ENCODE data around the gene SH3PXD2A. TPM values are rescaled to one million over a fixed set of nuclear protein-coding genes. Genes with fewer than 3 reads are reported as not detected.
A peak's percentile ranks its signal among the peaks of the same experiment; 100 is the strongest.

The SH3PXD2A gene
- total and polyA plus RNA-seq, 4 donors = 18.7 to 69.1 (median 42.5) TPM

DNA sequence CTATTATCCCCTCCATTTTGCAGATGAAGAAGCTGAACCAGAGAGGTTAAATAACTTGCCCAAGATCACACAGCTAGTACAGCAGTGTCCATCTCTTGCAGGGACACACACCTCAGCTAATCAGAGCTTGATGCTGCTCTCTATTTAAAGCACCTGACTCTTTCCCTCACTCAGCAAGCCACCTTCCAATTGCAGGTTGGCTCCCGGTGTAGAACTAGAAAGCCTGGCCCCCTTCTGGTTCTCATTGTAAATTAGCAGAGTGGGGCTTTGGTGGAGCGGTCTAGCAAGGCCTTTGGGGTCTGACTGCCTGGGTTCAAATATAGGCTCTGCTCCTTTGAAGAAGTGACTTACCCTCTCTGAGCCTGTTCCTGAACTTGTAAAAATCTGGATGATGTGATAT lies 185.4 kb downstream of the SH3PXD2A start:
- intact Hi-C loops (cut with DNase I) = no loop called here
- H3K27ac ChIP-seq (ENCODE audit: low read depth in 1 of 2, low read length in 2 of 2) = no peak overlapping the region
- no peaks in the 10 kb centered on the region for H3K9me3 ChIP-seq (ENCODE audit: control insufficient read depth, low read length)
- DNase-seq = no peak
- 98% methylated on average over 2 of the region's 2 CpGs for WGBS, 2 donors
- H3K4me3 ChIP-seq (ENCODE audit: low read length in 2 of 2) = no peak overlapping the region
- H3K36me3 ChIP-seq (ENCODE audit: control insufficient read depth in 1 of 2, insufficient read depth in 2 of 2, low read length in 1 of 2) = no peaks in the 10 kb centered on the region
- H3K4me1 ChIP-seq (ENCODE audit: control insufficient read depth in 1 of 2, insufficient read depth in 2 of 2, low read length in 2 of 2) = no peaks in the 10 kb centered on the region
- no peaks in the 10 kb centered on the region for H3K27me3 ChIP-seq (ENCODE audit: control insufficient read depth in 1 of 2, insufficient read depth in 2 of 2, low read length in 1 of 2)
- no peak for ATAC-seq (ENCODE audit: low FRiP score)

DNA sequence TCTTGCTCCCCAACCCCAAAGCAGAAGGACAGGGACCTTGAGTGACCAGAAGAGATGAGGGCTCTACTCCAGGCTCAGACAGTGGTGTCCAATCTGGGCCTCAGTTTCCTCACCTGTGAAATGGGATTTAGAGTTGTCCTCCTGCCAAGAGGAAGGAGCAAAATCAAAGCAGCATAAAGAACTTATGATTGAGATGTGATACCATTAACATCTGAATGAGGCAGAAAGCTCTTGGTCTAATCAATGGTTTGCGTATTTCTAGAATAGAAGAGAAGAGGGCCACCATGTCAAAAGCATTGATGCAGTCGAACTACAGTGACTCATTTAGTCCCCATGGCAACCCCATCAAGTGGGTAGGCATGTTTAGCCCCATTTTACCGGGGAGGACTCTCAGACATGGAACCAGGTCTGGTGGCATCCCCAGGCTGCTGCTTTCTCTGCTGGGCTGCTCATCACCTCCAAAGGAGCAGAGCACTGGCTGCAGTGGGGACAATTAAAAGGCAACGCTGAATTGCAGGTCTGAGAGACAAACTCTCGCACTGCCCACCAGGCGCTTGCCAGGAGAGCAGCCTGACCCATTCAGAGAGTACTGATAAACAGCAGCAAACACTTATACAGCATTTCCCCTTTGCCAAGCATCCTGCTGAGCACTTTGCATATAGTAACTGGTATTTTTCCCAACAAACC lies 186.0 kb downstream of the SH3PXD2A start:
- DNase-seq (no peak), ATAC-seq (ENCODE audit: low FRiP score) (no peak)
- intact Hi-C loops (cut with DNase I) = no loop called here
- no peaks in the 10 kb centered on the region for H3K9me3 ChIP-seq (ENCODE audit: control insufficient read depth, low read length)
- H3K4me3 ChIP-seq (ENCODE audit: low read length in 2 of 2) = no peak overlapping the region
- H3K4me1 ChIP-seq (ENCODE audit: control insufficient read depth in 1 of 2, insufficient read depth in 2 of 2, low read length in 2 of 2) = no peaks in the 10 kb centered on the region
- WGBS, 2 donors = 93 to 95% methylated on average over 6 of the region's 6 CpGs
- no peak overlapping the region for H3K27ac ChIP-seq (ENCODE audit: low read depth in 1 of 2, low read length in 2 of 2)
- no peaks in the 10 kb centered on the region for H3K36me3 ChIP-seq (ENCODE audit: control insufficient read depth in 1 of 2, insufficient read depth in 2 of 2, low read length in 1 of 2)
- no peaks in the 10 kb centered on the region for H3K27me3 ChIP-seq (ENCODE audit: control insufficient read depth in 1 of 2, insufficient read depth in 2 of 2, low read length in 1 of 2)

DNA sequence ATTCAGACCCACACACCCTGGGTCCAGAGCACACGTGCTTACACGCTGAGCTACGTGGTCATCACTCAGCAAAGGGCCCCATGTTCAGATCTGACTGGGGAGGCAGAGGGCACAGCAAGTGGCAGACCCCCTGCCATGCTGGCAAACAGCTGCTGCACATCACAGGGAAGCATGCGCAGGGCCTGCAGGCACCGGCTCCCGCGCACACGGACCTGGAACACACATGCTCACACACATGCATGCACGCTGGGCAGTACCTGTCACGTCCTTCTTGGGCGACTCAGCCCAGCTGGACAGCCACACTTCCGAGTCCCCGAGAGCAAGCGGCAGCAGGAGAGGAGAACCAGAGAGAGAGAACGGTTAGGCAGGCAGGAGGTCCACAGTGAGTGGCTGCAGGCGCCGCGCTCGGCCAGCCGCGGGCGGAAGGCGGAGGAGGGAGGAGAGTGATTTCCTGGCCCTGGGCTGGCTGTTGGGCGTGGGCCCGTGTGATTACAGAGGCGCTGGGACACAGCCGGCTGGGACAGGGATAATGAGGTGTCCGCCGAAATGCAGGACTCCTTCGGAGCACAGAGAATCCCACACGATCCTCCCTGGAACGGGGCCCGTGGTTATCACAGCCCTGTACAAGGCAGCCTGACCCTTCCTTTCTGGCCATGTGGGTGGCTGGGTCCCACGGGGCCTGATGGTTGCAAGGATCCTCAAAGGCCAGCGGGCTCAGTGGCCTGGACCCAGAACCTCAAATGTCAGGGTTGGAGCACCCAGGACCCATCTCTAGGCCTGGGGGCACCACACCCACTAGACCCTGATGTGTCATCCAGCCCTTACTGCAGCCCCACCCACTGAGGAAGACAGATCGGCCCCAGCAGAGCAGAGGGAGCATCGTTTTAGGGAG lies 186.8 kb downstream of the SH3PXD2A start:
- no peaks in the 10 kb centered on the region for H3K36me3 ChIP-seq (ENCODE audit: control insufficient read depth in 1 of 2, insufficient read depth in 2 of 2, low read length in 1 of 2)
- DNase-seq (peak; percentile 79 to 92), ATAC-seq (ENCODE audit: low FRiP score) (peak; percentile 74)
- no peaks in the 10 kb centered on the region for H3K4me1 ChIP-seq (ENCODE audit: control insufficient read depth in 1 of 2, insufficient read depth in 2 of 2, low read length in 2 of 2)
- H3K27me3 ChIP-seq (ENCODE audit: control insufficient read depth in 1 of 2, insufficient read depth in 2 of 2, low read length in 1 of 2) = no peaks in the 10 kb centered on the region
- H3K4me3 ChIP-seq (ENCODE audit: low read length in 2 of 2) = no peak overlapping the region
- WGBS, 2 donors = 42 to 47% methylated on average over 37 of the region's 37 CpGs
- intact Hi-C loops (cut with DNase I) = no loop called here
- H3K9me3 ChIP-seq (ENCODE audit: control insufficient read depth, low read length) = no peaks in the 10 kb centered on the region
- H3K27ac ChIP-seq (ENCODE audit: low read depth in 1 of 2, low read length in 2 of 2) = no peak overlapping the region

DNA sequence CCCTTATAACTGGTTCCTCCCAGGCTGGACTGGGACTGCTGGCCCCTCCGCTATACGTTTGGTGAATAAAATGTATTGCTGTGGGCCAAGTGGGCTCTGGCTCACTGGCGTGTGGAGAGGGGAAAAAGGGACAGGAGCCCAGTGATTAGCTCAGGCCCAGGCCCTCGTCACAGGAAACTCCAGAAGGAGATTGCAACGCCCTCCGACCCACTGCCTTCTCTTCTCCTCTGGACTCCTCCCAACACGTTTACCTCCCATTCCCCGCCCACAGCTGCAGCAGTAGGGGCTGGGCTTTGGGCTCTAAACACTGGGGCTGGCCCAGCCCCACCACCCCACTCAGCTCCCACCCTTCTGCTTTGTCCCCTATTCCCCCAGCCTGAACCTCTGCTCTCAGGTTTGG lies 188.0 kb downstream of the SH3PXD2A start:
- ATAC-seq (ENCODE audit: low FRiP score) (no peak), DNase-seq (no peak)
- Histone ChIP-seq H3K4me3 (ENCODE audit: low read length in 2 of 2) (no peak overlapping the region), H3K36me3 (ENCODE audit: control insufficient read depth in 1 of 2, insufficient read depth in 2 of 2, low read length in 1 of 2) (no peaks in the 10 kb centered on the region), H3K27me3 (ENCODE audit: control insufficient read depth in 1 of 2, insufficient read depth in 2 of 2, low read length in 1 of 2) (no peaks in the 10 kb centered on the region), H3K27ac (ENCODE audit: low read depth in 1 of 2, low read length in 2 of 2) (no peak overlapping the region), H3K4me1 (ENCODE audit: control insufficient read depth in 1 of 2, insufficient read depth in 2 of 2, low read length in 2 of 2) (no peaks in the 10 kb centered on the region), H3K9me3 (ENCODE audit: control insufficient read depth, low read length) (no peaks in the 10 kb centered on the region)
- intact Hi-C loops (cut with DNase I) = no loop called here
- 87 to 88% methylated on average over 8 of the region's 8 CpGs for WGBS, 2 donors

DNA sequence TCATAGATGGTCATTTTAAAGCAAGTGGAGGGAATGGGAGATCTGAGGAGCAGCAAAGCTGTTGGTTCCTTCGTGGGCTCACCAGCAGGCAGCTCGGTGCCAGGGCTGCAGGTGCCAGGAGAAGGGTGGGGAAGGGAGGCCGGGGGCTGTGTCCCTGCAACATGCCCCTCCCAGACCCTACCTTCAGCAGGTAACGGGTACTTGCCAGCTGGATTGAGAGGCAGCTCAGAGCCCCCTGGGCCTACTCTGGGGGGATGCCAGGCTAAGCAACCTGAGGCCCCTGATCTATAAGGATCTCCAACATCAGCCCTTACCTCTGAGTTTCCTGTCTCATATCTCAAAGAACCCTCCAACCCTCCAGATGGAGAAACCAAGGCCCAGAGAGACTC lies 188.6 kb downstream of the SH3PXD2A start:
- H3K4me1 ChIP-seq (ENCODE audit: control insufficient read depth in 1 of 2, insufficient read depth in 2 of 2, low read length in 2 of 2) = no peaks in the 10 kb centered on the region
- DNase-seq = no peak
- 98 to 99% methylated on average over 4 of the region's 4 CpGs for WGBS, 2 donors
- H3K9me3 ChIP-seq (ENCODE audit: control insufficient read depth, low read length) = no peaks in the 10 kb centered on the region
- H3K27me3 ChIP-seq (ENCODE audit: control insufficient read depth in 1 of 2, insufficient read depth in 2 of 2, low read length in 1 of 2) = no peaks in the 10 kb centered on the region
- ATAC-seq (ENCODE audit: low FRiP score) = no peak
- H3K36me3 ChIP-seq (ENCODE audit: control insufficient read depth in 1 of 2, insufficient read depth in 2 of 2, low read length in 1 of 2) = no peaks in the 10 kb centered on the region
- no peak overlapping the region for H3K27ac ChIP-seq (ENCODE audit: low read depth in 1 of 2, low read length in 2 of 2)
- intact Hi-C loops (cut with DNase I) = no loop called here
- H3K4me3 ChIP-seq (ENCODE audit: low read length in 2 of 2) = no peak overlapping the region

DNA sequence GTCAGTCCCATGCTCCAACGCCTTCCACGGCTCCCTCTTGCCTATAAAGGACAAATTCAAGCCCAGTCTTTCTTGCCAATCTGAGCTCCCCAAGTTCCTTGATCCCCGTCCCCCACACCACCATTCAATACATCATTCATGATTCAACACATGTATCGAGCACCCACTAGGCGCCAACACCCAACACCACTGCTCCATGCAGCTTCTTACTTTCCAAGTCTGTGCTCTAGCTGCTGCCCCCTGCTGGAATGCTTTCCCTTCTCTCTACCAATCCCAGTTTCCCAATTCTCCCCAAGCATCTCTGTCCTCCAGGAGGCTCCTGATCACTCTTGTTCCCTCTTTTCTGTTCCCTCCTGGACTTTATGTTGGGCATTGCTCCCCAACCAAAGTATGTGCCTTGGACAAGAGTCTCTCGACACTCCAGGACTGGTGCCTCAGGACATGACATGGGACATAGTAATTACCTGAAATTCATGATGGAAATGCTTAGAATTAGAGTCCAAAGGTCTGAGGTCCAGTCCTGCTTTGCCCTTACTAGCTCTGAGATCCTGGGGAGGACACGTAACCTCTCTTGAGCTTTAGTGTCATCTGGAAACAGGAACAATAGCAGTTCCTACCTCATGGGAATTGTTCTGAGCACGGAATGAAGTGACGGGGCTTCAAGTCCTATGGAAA lies 189.2 kb downstream of the SH3PXD2A start:
- H3K36me3 ChIP-seq (ENCODE audit: control insufficient read depth in 1 of 2, insufficient read depth in 2 of 2, low read length in 1 of 2) = no peaks in the 10 kb centered on the region
- intact Hi-C loops (cut with DNase I) = no loop called here
- no peak overlapping the region for H3K4me3 ChIP-seq (ENCODE audit: low read length in 2 of 2)
- H3K27me3 ChIP-seq (ENCODE audit: control insufficient read depth in 1 of 2, insufficient read depth in 2 of 2, low read length in 1 of 2) = no peaks in the 10 kb centered on the region
- WGBS, 2 donors = 94 to 99% methylated on average over 9 of the region's 9 CpGs
- ATAC-seq (ENCODE audit: low FRiP score) = no peak
- H3K9me3 ChIP-seq (ENCODE audit: control insufficient read depth, low read length) = no peaks in the 10 kb centered on the region
- no peak for DNase-seq
- H3K4me1 ChIP-seq (ENCODE audit: control insufficient read depth in 1 of 2, insufficient read depth in 2 of 2, low read length in 2 of 2) = no peaks in the 10 kb centered on the region
- H3K27ac ChIP-seq (ENCODE audit: low read depth in 1 of 2, low read length in 2 of 2) = no peak overlapping the region

DNA sequence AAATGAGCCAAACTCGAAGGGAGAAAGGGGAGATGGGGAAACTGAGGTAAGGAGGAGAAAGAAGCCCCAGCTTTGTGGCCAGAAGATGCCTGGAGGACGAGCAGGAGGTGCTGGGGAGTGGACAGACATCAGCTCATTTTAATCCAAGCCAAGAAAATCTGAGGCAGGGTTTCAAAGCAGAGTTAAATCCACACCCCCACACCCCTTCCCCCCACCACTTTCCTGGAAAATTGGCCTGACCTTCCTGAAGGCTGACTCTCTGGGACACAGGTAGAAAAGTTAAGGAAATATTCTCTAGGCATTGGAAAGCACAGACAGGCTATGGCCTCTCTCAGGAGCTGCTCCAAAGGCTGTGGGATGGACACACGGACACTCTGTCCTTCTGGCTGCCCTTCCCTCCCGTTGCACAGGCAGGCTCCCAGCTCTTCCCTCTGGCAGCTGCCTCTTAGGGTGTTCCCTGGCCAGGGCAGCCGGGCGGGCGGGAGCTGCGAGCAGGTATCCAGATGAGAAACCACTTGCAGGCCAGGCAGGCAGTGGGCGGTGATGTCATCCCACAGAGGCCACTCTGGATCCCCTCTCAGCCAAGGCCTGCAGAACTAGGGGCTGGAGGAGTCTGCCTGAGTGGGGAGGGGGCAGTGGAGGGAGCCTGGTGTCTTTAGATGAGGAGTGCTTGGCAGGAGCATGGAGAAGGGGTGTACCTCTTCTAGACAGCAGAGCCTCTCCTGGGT lies 190.1 kb downstream of the SH3PXD2A start:
- intact Hi-C loops (cut with DNase I) = loop anchor here in 1 of 2 donors (2.0 kb wide), 1 partner anchor 61 kb away; no protein-coding TSS in a partner anchor
- 92 to 95% methylated on average over 9 of the region's 9 CpGs for WGBS, 2 donors
- ATAC-seq (ENCODE audit: low FRiP score) = no peak

DNA sequence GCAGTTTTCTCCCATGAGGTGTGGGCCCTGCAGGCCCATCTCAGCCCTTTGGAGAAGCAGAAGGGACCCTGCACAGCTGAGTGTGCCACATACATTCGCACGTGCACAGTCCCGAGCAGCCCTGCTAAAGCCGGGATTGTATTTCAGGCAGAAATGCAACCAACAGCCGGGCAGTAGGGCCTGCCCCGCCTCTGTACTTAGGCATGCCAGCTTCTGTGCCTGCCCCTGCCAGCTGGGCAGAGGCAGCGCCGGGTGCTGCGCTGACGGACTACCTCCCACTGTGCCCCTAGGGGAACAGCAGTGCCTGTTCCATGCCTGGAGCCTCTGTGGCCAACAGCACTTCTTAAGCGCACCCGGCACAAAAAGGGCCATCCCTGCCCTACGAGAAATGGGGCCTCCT lies 191.6 kb downstream of the SH3PXD2A start:
- 4 to 9% methylated on average over 13 of the region's 13 CpGs for WGBS, 2 donors
- intact Hi-C loops (cut with DNase I) = loop anchor here in 1 of 2 donors (2.0 to 5.0 kb wide), 2 partner anchors 42 to 59 kb away; no protein-coding TSS in a partner anchor
- H3K27me3 ChIP-seq (ENCODE audit: control insufficient read depth in 1 of 2, insufficient read depth in 2 of 2, low read length in 1 of 2) = no peaks in the 10 kb centered on the region
- ATAC-seq (ENCODE audit: low FRiP score) (peak; percentile 43), DNase-seq (peak; percentile 75 to 88)
- no peaks in the 10 kb centered on the region for H3K36me3 ChIP-seq (ENCODE audit: control insufficient read depth in 1 of 2, insufficient read depth in 2 of 2, low read length in 1 of 2)
- H3K9me3 ChIP-seq (ENCODE audit: control insufficient read depth, low read length) = no peaks in the 10 kb centered on the region
- H3K4me3 ChIP-seq (ENCODE audit: low read length in 2 of 2) = no peak overlapping the region
- H3K27ac ChIP-seq (ENCODE audit: low read depth in 1 of 2, low read length in 2 of 2) = peak overlapping the region in 1 of 2 donors; percentile 41
- no peaks in the 10 kb centered on the region for H3K4me1 ChIP-seq (ENCODE audit: control insufficient read depth in 1 of 2, insufficient read depth in 2 of 2, low read length in 2 of 2)

More for the DNA sequence above, 190.1 kb downstream of the SH3PXD2A start:
- no peak for DNase-seq
- Histone ChIP-seq H3K36me3 (ENCODE audit: control insufficient read depth in 1 of 2, insufficient read depth in 2 of 2, low read length in 1 of 2) (no peaks in the 10 kb centered on the region), H3K9me3 (ENCODE audit: control insufficient read depth, low read length) (no peaks in the 10 kb centered on the region), H3K4me3 (ENCODE audit: low read length in 2 of 2) (no peak overlapping the region), H3K27me3 (ENCODE audit: control insufficient read depth in 1 of 2, insufficient read depth in 2 of 2, low read length in 1 of 2) (no peaks in the 10 kb centered on the region), H3K27ac (ENCODE audit: low read depth in 1 of 2, low read length in 2 of 2) (no peak overlapping the region), H3K4me1 (ENCODE audit: control insufficient read depth in 1 of 2, insufficient read depth in 2 of 2, low read length in 2 of 2) (no peaks in the 10 kb centered on the region)

All from aorta (tissue), 5 donors.